Nephron progenitor cell (in vitro differentiated cells): Measurements from ENCODE around the gene ZDHHC17.

Experiments used
- DNase-seq: peaks from one replicate; pipeline ENCODE4 v3.0.0; 2021
- H3K27ac Mint-ChIP-seq: 2 replicates; pipeline ENCODE4 v1.8.0; 2021; ENCODE audit warnings: mild to moderate bottlenecking, moderate library complexity, mixed read lengths
- H3K27me3 Mint-ChIP-seq: 2 replicates; pipeline ENCODE4 v1.8.0; 2021; ENCODE audit warnings: mild to moderate bottlenecking, low read depth, mixed read lengths; ENCODE audit not compliant: poor library complexity
- H3K36me3 Mint-ChIP-seq: 2 replicates; pipeline ENCODE4 v1.8.0; 2021; ENCODE audit warnings: low read depth, mixed read lengths
- H3K4me1 Mint-ChIP-seq: 2 replicates; pipeline ENCODE4 v1.8.0; 2021; ENCODE audit warnings: mixed read lengths
- H3K4me3 Mint-ChIP-seq: 2 replicates; pipeline ENCODE4 v1.8.0; 2021; ENCODE audit warnings: mild to moderate bottlenecking, moderate library complexity, mixed read lengths
- H3K9me3 Mint-ChIP-seq: 2 replicates; pipeline ENCODE4 v1.8.0; 2021; ENCODE audit warnings: mild to moderate bottlenecking, moderate library complexity, mixed read lengths
- CTCF ChIP-seq: fragments of 200-600 bp; sonication (generic); IDR thresholded peaks from 2 replicates; pipeline ENCODE4 v1.5.0; 2021; ENCODE audit warnings: antibody characterized with exemption

ZDHHC17 gene

GRCh38 chr12:76847260-76847659 is 83.3 kb downstream of the ZDHHC17 start:
- H3K4me3 Mint-ChIP-seq: no peak overlapping the region
- DNase-seq: no peak
- no peaks in the 10 kb centered on the region for H3K9me3 Mint-ChIP-seq
- no peak overlapping the region for H3K27ac Mint-ChIP-seq
- TF ChIP-seq CTCF: no peak
- peaks cover 28% of the 10 kb centered on the region for H3K36me3 Mint-ChIP-seq
- no peaks in the 10 kb centered on the region for H3K27me3 Mint-ChIP-seq
- H3K4me1 Mint-ChIP-seq: peaks cover 8% of the 10 kb centered on the region

- no peak for TF ChIP-seq CTCF
- Mint-ChIP-seq H3K4me3 (no peak overlapping the region), H3K27me3 (no peaks in the 10 kb centered on the region), H3K4me1 (peaks cover 8% of the 10 kb centered on the region), H3K9me3 (no peaks in the 10 kb centered on the region), H3K36me3 (peaks cover 33% of the 10 kb centered on the region), H3K27ac (peak overlapping the region; percentile 4)
- no peak for DNase-seq
Measured at GRCh38 chr12:76848132-76848531, 84.2 kb downstream of the ZDHHC17 start.

GRCh38 chr12:76852106-76852505 is 88.2 kb downstream of the ZDHHC17 start:
- no peak overlapping the region for H3K4me3 Mint-ChIP-seq
- peaks cover 18% of the 10 kb centered on the region for H3K9me3 Mint-ChIP-seq
- H3K36me3 Mint-ChIP-seq: peaks cover 65% of the 10 kb centered on the region
- H3K27me3 Mint-ChIP-seq: no peaks in the 10 kb centered on the region
- H3K27ac Mint-ChIP-seq: no peak overlapping the region
- TF ChIP-seq CTCF: no peak
- no peak for DNase-seq
- peaks cover 7% of the 10 kb centered on the region for H3K4me1 Mint-ChIP-seq

- Mint-ChIP-seq H3K4me1 (peaks cover 20% of the 10 kb centered on the region), H3K27ac (peak overlapping the region; percentile 72), H3K27me3 (peaks cover 4% of the 10 kb centered on the region)
Measured at GRCh38 chr12:76855271-76855670, 91.4 kb downstream of the ZDHHC17 start.

GRCh38 chr12:76856018-76856644 is 92.2 kb downstream of the ZDHHC17 start:
- TF ChIP-seq CTCF: no peak
- peaks cover 4% of the 10 kb centered on the region for H3K27me3 Mint-ChIP-seq
- H3K27ac Mint-ChIP-seq: no peak overlapping the region
- peaks cover 88% of the 10 kb centered on the region for H3K36me3 Mint-ChIP-seq
- peaks cover 24% of the 10 kb centered on the region for H3K9me3 Mint-ChIP-seq
- no peak for DNase-seq
- no peak overlapping the region for H3K4me3 Mint-ChIP-seq
- peaks cover 26% of the 10 kb centered on the region for H3K4me1 Mint-ChIP-seq

More at GRCh38 chr12:76855271-76855670, 91.4 kb downstream of the ZDHHC17 start:
- Mint-ChIP-seq H3K4me3 (no peak overlapping the region), H3K36me3 (peaks cover 89% of the 10 kb centered on the region), H3K9me3 (peaks cover 24% of the 10 kb centered on the region)
- TF ChIP-seq CTCF: no peak
- DNase-seq: no peak

GRCh38 chr12:76859611-76860010 is 95.7 kb downstream of the ZDHHC17 start:
- Mint-ChIP-seq H3K4me1 (peaks cover 49% of the 10 kb centered on the region), H3K36me3 (peaks cover 95% of the 10 kb centered on the region), H3K9me3 (peaks cover 23% of the 10 kb centered on the region), H3K27ac (peak overlapping the region; percentile 83), H3K4me3 (no peak overlapping the region), H3K27me3 (peaks cover 4% of the 10 kb centered on the region)
- TF ChIP-seq CTCF: no peak
- DNase-seq: no peak
